Measurements from ENCODE around the gene LRFN2.

LRFN2 gene

GRCh38 chr6:40450483-40450882 lies 136.7 kb downstream of the LRFN2 start:
- CTCF ChIA-PET: no interaction called here
- POLR2A ChIA-PET: no interaction called here
- no peak for DNase-seq (ENCODE audit: extremely low spot score)
- no peak for TF ChIP-seq L3MBTL2 (conservative IDR thresholded peaks at IDR 0.05)
- no peak for TF ChIP-seq FOXA1 (IDR thresholded peaks at IDR 0.05)
- no peak for TF ChIP-seq TARDBP (IDR thresholded peaks at IDR 0.05)
- TF ChIP-seq ARNT (IDR thresholded peaks at IDR 0.05): no peak
- TF ChIP-seq CTBP1 (IDR thresholded peaks at IDR 0.05; ENCODE audit: borderline replicate concordance): no peak
- TF ChIP-seq FOXK2 (IDR thresholded peaks at IDR 0.05): no peak
- TF ChIP-seq FOXM1 (IDR thresholded peaks at IDR 0.05; ENCODE audit: borderline replicate concordance): no peak
- TF ChIP-seq LEF1 (IDR thresholded peaks at IDR 0.05; ENCODE audit: borderline replicate concordance): no peak
- no peak for TF ChIP-seq SUZ12 (IDR thresholded peaks at IDR 0.05)

- DNase-seq (ENCODE audit: extremely low spot score): no peak
- ChIA-PET POLR2A (no interaction called here), CTCF (interaction anchor here (0.7 kb wide), 1 partner anchor 89 kb away, joined by 3 read pairs; no protein-coding TSS in a partner anchor)
- TF ChIP-seq ARNT (IDR thresholded peaks at IDR 0.05) (no peak), LEF1 (IDR thresholded peaks at IDR 0.05; ENCODE audit: borderline replicate concordance) (no peak), HDGF (IDR thresholded peaks at IDR 0.05; ENCODE audit: borderline replicate concordance) (no peak), FOXK2 (IDR thresholded peaks at IDR 0.05) (no peak), TARDBP (IDR thresholded peaks at IDR 0.05) (no peak), NFRKB (IDR thresholded peaks at IDR 0.05) (no peak), FOXA1 (IDR thresholded peaks at IDR 0.05) (no peak), ELF4 (IDR thresholded peaks at IDR 0.05) (no peak), SUZ12 (IDR thresholded peaks at IDR 0.05) (no peak), ZNF384 (IDR thresholded peaks at IDR 0.05) (no peak), BHLHE40 (IDR thresholded peaks at IDR 0.05; ENCODE audit: borderline replicate concordance) (no peak), L3MBTL2 (conservative IDR thresholded peaks at IDR 0.05) (no peak), FOXM1 (IDR thresholded peaks at IDR 0.05; ENCODE audit: borderline replicate concordance) (no peak), CTBP1 (IDR thresholded peaks at IDR 0.05; ENCODE audit: borderline replicate concordance) (no peak), SP1 (IDR thresholded peaks at IDR 0.05) (no peak)
- TF ChIP-seq, protein P1, sequence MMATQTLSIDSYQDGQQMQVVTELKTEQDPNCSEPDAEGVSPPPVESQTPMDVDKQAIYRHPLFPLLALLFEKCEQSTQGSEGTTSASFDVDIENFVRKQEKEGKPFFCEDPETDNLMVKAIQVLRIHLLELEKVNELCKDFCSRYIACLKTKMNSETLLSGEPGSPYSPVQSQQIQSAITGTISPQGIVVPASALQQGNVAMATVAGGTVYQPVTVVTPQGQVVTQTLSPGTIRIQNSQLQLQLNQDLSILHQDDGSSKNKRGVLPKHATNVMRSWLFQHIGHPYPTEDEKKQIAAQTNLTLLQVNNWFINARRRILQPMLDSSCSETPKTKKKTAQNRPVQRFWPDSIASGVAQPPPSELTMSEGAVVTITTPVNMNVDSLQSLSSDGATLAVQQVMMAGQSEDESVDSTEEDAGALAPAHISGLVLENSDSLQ (IDR thresholded peaks at IDR 0.05): no peak
Observed at GRCh38 chr6:40444811-40445210, 142.4 kb downstream of the LRFN2 start.

GRCh38 chr6:40444312-40444711 lies 142.9 kb downstream of the LRFN2 start:
- ChIA-PET POLR2A (no interaction called here), CTCF (no interaction called here)
- TF ChIP-seq NFRKB (IDR thresholded peaks at IDR 0.05) (no peak), CTBP1 (IDR thresholded peaks at IDR 0.05; ENCODE audit: borderline replicate concordance) (no peak), BHLHE40 (IDR thresholded peaks at IDR 0.05; ENCODE audit: borderline replicate concordance) (no peak), ELF4 (IDR thresholded peaks at IDR 0.05) (no peak), SUZ12 (IDR thresholded peaks at IDR 0.05) (no peak), FOXK2 (IDR thresholded peaks at IDR 0.05) (no peak), L3MBTL2 (conservative IDR thresholded peaks at IDR 0.05) (no peak), ARNT (IDR thresholded peaks at IDR 0.05) (no peak), HDGF (IDR thresholded peaks at IDR 0.05; ENCODE audit: borderline replicate concordance) (no peak), FOXM1 (IDR thresholded peaks at IDR 0.05; ENCODE audit: borderline replicate concordance) (no peak), LEF1 (IDR thresholded peaks at IDR 0.05; ENCODE audit: borderline replicate concordance) (no peak), SP1 (IDR thresholded peaks at IDR 0.05) (no peak), FOXA1 (IDR thresholded peaks at IDR 0.05) (no peak)
- TF ChIP-seq, protein P1 (IDR thresholded peaks at IDR 0.05): no peak
- no peak for DNase-seq (ENCODE audit: extremely low spot score)

- ChIA-PET CTCF (no interaction called here), POLR2A (no interaction called here)
- no peak for DNase-seq (ENCODE audit: extremely low spot score)
- no peak for TF ChIP-seq NFRKB (IDR thresholded peaks at IDR 0.05)
- TF ChIP-seq SUZ12 (IDR thresholded peaks at IDR 0.05): no peak
- no peak for TF ChIP-seq FOXM1 (IDR thresholded peaks at IDR 0.05; ENCODE audit: borderline replicate concordance)
- TF ChIP-seq L3MBTL2 (conservative IDR thresholded peaks at IDR 0.05): no peak
- TF ChIP-seq LEF1 (IDR thresholded peaks at IDR 0.05; ENCODE audit: borderline replicate concordance): no peak
- no peak for TF ChIP-seq BHLHE40 (IDR thresholded peaks at IDR 0.05; ENCODE audit: borderline replicate concordance)
- TF ChIP-seq TARDBP (IDR thresholded peaks at IDR 0.05): no peak
- no peak for TF ChIP-seq FOXA1 (IDR thresholded peaks at IDR 0.05)
- no peak for TF ChIP-seq ARNT (IDR thresholded peaks at IDR 0.05)
- TF ChIP-seq CTBP1 (IDR thresholded peaks at IDR 0.05; ENCODE audit: borderline replicate concordance): no peak
- no peak for TF ChIP-seq FOXK2 (IDR thresholded peaks at IDR 0.05)
- no peak for TF ChIP-seq ELF4 (IDR thresholded peaks at IDR 0.05)
- TF ChIP-seq, protein P1 (IDR thresholded peaks at IDR 0.05): no peak
- no peak for TF ChIP-seq SP1 (IDR thresholded peaks at IDR 0.05)
- no peak for TF ChIP-seq ZNF384 (IDR thresholded peaks at IDR 0.05)
- no peak for TF ChIP-seq HDGF (IDR thresholded peaks at IDR 0.05; ENCODE audit: borderline replicate concordance)
Observed at GRCh38 chr6:40443842-40444241, 143.3 kb downstream of the LRFN2 start.

DNA sequence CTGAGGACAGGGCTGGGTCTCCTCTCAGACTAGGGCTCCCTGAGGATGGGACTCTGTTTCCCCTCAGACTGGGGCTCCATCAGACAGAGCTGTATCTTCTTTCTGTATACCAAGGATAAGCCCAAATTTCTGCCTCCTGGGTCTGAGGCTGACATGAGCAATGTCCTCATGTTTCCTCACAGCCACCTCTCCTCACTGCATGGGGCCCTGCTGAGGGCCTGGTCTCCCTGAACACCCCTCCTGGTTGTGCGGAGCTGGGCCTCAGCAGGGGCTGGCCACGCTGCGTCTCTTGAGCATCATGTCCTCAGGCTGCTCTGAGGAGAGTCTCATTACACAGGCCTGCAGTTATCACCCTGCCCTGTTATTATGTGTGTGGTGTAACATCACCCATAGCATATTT lies 144.6 kb downstream of the LRFN2 start:
- ChIA-PET CTCF (no interaction called here), POLR2A (no interaction called here)
- TF ChIP-seq SP1 (IDR thresholded peaks at IDR 0.05): no peak
- TF ChIP-seq LEF1 (IDR thresholded peaks at IDR 0.05; ENCODE audit: borderline replicate concordance): no peak
- TF ChIP-seq FOXM1 (IDR thresholded peaks at IDR 0.05; ENCODE audit: borderline replicate concordance): no peak
- TF ChIP-seq CTBP1 (IDR thresholded peaks at IDR 0.05; ENCODE audit: borderline replicate concordance): no peak
- TF ChIP-seq BHLHE40 (IDR thresholded peaks at IDR 0.05; ENCODE audit: borderline replicate concordance): no peak
- TF ChIP-seq FOXA1 (IDR thresholded peaks at IDR 0.05): no peak
- TF ChIP-seq L3MBTL2 (conservative IDR thresholded peaks at IDR 0.05): no peak
- no peak for TF ChIP-seq ZNF384 (IDR thresholded peaks at IDR 0.05)
- TF ChIP-seq, protein P1 (IDR thresholded peaks at IDR 0.05): no peak
- TF ChIP-seq ARNT (IDR thresholded peaks at IDR 0.05): no peak
- TF ChIP-seq TARDBP (IDR thresholded peaks at IDR 0.05): no peak
- no peak for DNase-seq (ENCODE audit: extremely low spot score)
